ENCODE data around the gene STX7.

STX7 gene

DNA sequence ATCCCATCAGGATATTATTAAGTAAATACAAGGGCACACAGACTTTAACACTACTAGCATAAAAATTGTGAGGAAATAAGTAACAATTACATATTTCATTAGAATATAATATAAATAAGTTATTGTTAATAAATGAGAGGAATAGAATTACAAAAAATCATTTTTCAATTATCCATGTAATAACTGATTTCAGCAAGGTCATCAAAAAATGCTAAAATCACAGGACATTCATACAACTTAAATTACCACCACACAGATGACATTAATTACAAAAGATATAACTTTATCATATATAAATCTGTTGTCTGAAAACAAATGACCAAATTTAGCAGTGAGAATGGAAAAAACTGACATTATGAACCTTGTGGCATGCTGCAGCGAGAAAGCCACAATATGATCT is 37.0 kb downstream of the STX7 start:
- DNase-seq, result no peak

DNA sequence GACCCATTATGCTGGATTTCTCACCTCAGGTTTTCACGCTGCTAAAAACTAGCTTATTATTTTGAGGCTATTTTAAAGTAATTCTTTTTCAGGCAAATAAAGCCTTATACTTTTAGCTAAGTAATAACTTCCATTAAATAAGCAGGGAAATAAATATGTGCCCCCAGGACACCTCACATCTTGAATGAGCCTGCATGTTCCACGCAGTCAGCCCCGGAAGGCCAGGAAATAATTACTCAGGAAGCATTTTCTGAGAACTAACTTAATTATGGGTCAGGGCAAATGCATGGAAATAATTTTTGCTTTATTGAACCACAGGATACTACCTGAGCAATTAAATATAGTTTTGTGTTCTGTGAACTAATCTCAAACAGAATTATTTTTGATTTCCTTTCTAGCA is 41.1 kb downstream of the STX7 start:
- DNase-seq, result no peak

DNA sequence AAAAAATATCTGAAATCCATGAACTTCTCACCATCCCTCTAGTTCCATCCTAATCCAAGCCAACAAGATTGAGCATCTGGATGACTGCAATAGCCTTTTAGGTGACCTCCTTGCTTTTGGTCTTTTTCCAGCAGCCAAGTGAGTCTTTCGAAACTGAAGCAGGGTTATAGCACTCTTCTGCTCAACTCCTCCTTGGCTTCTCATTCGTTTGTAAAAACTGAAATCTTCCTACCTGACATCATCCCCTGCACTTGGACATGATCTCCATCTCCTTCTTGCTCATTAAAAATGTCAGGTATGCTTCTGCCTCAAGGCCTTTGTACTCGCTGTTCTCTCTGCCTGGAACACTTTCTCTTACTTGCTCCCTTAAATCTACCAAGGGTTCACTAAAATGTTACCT is 46.0 kb downstream of the STX7 start:
- DNase-seq, result no peak

DNA sequence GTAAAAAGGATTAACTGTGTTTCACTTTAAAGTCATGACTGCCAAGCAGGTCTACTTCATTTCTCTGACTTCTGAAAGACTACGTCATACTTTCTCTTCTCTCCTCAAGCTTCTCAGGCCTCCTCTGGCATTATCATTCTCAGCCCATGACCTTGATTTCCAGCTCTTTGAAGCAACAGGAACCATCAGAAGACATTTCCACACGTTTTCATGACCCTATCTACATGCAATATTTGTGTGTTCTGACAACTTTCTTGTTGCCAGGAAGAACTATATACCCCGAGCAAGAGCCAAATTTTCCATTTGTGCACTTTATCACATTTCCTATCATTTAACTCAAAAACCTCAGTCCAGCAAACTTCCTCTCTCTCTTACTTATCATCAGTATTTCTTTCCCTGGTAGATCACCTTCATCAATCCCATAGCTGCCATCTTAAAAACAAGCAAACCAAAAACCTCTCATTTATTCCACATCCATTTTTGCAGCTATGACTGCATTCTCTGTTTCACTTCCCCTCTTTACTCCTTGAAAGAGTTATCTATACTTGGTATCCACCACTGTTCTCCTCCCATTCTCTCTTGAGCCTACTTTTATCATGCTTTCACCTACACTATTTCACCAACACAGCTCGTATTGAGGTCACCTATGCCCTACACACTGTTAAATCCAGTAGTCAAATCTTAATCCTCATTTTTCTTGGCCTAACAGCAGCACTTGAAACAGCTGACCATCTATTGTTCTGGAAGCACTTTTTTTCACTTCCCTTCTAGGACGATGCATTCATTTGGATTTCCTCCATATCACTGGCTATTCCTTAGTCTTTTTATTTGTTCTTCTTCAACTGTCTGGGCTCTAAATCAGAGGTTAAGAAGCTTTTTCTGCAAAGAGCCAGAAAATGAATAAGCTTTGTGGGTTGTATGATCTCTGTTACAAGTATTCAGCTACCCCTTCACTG is 47.1 kb downstream of the STX7 start:
- DNase-seq, result no peak

DNA sequence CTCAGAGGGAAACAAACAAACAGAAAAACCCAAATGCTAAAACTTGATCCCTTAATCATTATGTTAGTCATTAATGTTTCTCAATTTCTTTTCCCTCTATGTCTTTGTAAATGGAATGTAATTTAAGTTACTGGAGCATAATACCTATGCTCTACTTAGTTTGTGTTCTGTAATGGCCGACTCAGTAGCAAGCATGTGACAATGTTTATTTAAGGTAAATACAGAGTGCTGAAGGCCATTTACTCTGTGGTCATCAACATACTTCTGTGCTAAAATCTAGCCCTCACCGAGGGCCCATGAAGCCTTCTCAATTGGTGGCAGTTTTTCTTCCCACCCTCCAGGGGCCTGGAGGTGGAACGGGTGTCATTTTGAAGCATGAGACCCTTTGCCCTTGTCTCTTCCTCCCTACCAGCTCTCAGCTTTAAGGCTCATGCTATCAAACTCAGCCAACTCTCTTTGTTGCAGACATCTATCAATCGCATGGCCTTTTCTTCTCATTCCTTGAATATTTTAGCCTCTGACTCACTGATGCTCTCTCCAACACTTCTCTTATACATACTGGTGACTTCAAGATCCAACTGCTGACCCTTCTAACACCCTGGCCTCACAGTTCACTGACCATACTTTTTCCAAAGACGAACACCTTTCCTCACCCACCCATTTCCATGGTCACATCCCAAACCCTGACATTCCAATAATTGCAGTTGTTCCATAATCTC is 48.2 kb downstream of the STX7 start:
- no peak for DNase-seq

DNA sequence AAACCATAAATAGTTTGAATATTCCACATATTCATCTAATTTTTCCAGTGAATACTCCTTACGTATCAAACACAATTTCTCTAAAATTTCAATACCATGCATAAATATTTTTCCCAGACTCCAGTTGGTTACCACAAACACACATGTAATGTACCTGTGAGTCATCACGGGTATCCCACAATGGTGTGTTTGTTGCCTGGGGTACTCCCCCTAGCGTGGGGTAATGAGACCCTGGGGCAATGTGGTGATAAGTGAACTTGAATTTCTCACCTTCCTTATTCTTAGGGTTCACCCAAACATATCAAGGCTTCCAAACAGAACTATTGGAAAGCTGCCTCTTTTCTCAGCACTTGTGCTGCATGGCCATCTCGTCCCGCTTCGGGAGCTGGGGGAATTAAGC is 51.0 kb downstream of the STX7 start:
- no peak for DNase-seq

DNA sequence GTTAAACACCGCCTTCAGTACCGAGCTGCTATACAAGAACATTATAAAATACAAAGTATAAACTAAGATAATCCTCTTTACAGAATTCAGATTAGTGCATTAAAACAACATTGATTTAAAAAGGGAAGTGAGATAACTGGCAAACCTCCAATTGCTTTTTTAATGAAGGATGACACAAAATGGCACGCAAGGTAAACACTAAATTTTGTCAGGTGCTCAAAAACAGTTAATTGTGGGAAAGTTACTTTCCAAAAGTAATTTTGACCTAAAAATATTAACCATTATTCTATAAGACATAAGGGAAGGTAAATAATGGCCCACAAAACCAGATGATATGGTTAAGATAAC is 53.3 kb downstream of the STX7 start:
- DNase-seq, result no peak

DNA sequence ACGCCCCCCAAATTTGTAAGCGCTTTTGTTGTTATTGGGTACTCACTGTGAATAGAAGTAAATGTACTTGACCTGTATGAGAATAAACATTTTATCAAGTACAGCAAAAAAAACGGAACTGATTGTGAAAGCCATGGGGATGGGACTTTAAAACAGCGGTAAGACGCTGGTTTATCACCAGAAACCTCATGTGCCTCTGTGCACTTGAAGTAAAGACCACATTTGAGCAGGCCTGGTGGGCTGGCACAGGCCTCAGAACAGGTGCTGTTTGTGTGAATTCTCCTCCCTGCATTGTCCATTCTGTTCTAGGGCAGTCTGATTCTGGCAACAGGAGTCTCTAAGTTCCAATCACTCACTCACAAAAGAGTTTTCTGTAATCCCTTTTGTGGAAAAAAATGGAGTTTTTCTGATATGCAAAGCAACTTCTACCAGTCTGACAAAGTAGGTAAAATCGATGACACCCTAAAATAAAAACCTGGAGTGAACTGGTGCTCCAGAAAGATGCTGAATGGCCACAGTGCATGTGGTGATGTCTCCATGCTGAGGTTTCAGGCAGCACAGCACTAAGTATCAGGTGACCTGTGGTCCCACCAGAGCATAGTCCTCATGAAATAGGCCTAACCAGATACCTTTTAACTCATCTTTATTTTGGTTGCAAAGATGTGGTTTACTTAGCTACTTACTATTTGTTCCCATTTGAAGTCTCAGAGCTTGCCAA is 53.9 kb downstream of the STX7 start:
- no peak for DNase-seq

DNA sequence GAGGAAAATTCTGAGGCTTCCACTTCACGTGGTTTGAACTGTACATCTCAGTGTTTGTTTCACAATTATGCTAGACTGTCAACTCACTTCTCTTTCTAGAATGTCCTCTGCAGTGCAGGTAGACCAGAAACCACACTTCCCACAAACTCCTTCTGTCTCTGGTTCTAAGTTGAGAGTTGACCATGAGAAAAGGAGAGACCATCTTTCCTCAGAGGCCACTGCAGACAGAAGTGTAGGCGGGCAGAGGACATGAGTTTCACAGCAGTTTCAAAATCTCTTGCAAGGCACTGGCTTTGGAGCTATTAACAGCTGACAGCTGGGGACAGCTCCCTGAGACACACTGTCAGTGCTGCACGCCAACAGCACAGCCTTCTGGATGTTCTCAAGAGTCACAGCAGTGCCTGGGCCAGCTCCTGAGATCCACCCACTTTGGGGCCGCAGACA is 56.2 kb downstream of the STX7 start:
- DNase-seq, result no peak

DNA sequence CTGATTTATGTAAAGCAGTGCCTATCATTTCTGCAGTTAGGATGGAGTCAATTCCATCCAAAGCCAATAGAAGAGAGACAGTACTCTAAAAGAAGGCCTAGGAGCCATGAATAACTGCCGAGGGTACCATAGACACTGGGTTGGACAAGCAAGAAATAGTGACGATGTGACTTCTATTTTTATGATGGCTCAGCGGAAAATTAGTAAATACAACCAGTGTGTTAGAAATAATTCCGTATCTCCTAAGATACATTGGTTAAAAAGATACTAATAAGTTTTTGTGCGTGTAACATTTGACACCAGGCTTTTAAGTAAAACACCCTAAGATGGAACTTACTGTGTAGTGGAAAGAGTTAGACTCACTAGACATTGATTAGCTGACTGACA is 66.1 kb downstream of the STX7 start:
- no peak for DNase-seq

DNA sequence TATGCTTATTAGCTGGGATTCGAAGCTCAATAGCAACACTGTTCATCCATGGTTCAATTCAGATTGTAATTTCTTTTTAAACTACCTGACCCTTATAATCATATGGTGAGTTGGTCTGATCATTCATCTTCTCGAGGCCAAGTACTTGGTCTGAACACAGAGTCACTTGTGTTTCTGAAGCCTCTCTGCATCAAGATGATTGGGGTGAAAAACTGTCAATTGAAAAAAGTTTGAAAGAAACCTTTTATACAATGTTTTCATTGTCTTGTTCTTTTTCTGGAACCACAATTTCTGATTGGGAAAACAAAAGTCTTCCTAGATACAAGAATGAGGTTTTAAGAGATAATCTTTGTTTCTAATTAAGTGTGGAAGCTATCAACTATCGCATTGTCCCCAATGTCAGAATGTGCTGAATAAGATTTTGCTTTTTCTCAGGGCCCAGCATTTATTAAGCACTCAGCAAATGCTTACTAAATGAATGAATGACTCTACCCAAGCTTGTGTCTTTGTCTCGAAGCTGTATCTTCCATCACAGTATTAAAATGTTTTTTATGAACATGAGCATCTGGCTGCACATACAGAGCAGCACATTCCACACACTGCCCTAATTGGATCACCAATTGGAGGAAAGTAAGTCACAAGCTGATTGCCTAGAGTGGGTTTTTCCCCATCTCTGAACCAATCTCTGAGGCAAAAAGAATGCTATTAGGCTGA is 66.6 kb downstream of the STX7 start:
- no peak for DNase-seq

DNA sequence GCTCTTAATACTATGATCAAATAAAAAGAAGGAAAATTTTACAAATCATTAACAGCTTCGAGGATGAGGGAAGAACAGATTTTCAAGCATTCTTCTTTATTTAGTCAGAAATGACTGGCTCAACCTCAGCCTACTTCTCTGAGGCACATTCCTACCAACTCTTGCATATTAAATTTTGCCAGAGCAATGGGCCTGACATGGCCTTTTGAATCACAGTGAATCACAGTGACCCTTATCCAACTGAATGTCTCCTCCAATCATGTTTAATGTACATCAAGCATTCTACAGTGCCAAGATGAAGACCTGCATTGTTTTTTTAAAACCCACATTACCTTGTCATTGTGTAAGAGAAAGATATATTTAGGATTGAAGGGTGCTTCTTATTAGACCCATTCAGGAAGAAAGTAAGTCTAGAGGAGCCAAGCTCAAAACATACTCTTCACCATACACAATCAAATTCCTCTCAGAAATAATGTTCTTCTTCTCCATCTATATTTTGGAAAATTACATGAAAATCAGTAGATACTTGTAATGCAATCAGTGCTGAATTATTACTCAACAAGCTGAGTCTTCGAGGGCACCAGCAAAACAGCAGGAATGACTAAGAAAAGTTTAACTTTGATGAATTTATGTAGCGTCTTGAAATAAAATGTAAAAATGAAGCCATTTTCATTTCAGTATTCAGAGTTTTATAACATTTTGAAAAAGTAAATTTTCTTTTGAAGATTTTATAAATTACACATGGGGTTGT is 67.5 kb downstream of the STX7 start:
- no peak for DNase-seq

DNA sequence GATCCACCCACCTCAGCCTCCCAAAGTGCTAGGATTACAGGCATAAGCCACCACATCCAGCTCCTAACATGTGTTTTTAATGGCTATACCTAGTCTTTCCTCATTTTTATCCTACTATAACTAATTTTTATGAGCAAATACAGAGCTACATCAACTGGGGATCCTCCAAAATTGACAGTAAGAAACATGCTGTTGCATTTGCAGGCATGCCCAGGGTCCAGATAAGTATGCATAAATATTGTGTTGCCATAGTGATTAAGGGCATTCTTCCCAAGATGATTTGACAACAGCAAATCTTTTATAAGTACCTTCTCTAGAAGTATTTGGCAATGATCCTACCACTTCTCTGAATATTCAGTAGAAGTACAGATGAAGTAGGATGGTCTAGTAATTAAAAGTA is 69.7 kb downstream of the STX7 start:
- no peak for DNase-seq

DNA sequence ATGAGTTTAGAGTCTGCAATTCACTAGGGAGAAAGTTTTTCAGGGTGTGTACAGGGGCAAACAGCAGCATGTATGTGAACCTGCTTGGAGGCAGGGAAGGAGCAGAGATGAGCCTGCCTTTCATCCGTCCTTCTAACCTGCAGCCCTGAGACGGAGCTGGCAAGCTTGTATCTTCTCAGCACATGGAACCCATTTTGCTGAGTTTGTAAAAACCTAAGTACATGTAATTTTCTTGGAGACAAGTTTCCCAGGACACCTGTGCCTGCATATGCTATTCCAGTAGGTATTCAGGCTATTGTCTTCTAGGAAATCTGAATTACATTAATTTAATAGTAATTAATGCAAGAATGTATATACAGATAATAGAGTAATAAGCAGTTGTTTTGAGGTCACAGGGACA is 82.8 kb downstream of the STX7 start:
- no peak for DNase-seq

DNA sequence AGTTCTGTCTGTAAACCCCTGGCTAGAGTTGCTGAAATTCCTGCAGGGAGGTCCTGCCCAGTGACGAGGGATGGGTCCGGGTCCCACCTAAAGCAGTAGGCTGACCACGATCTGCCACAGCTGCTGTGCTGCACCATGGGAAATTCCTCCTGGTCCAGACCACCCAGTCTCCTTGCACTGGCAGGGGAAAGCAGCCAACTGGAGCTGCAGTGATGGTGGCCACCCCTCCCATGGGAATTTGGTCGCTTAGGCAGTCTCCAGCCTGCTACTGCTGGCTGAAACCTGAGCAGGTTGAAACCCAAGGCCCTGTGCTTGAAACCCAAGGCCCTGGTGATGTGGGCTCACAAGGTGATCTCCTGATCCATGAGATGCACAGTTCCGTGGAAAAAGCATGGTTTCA is 87.7 kb downstream of the STX7 start:
- no peak for DNase-seq

DNA sequence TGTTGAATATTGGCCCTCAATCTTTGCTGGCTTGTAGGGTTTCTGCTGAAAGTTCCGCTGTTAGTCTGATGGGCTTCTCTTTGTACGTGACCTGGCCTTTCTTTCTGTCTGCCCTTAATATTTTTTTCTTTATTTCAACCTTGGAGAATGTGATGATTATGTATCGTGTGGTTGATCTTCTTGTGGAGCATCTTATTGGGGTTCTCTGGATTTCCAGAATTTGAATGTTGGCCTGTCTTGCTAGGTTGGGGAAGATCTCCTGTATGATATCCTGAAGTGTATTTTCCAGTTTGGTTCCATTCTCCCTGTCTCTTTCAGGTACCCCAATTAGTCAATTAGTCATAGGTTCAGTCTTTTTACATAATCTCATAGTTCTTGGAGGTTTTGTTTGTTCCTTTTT is 89.1 kb downstream of the STX7 start:
- DNase-seq, result no peak

DNA sequence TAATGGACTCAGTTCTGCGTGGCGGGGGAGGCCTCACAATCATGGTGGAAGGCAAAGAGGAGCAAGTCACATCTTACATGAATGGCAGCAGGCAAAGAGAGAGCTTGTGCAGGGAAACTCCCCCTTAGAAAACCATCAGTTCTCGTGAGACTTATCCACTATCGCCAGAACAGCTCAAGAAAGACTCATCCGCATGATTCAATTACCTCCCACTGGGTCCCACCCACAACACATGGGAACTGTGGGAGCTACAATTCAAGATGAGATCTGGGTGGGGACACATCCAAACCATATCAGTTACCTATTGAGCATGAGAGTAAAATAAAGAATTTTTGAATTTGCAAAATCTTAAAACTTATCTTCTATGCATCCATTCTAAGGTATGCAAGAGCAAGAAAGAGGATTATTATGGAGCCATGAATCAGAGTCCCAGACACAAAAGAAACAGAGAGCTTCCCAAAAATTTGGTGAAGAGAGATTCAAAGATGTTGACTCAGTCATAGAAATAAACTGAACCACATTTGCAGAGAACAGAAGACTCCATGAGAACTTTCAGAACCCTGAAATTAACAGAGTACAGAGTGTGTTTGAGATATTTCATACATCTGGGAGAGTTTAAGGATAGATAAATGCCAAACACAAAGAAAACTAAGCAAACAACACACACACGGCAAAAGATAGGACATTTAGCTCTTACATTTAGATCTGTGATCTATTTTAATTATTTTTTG is 94.5 kb downstream of the STX7 start:
- DNase-seq, result no peak

DNA sequence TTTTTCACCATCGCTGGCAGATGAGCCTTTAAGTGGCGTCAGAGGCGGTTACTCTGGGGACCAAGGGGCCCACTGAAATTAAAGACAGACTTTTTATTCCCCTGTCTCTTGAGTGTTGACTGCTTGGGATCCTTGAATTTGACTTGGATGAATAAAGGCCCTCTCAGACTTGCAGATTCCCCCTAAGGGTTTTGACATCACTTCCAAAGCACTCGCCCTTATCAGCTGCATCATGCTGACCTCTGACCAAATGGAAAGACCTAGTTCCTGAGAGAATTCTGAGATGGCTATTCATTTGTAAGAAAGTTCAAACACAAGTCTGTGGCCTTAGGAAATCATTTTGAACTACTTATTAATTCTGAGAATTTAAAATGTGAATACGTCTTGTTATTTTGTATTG is 98.2 kb downstream of the STX7 start:
- no peak for DNase-seq

DNA sequence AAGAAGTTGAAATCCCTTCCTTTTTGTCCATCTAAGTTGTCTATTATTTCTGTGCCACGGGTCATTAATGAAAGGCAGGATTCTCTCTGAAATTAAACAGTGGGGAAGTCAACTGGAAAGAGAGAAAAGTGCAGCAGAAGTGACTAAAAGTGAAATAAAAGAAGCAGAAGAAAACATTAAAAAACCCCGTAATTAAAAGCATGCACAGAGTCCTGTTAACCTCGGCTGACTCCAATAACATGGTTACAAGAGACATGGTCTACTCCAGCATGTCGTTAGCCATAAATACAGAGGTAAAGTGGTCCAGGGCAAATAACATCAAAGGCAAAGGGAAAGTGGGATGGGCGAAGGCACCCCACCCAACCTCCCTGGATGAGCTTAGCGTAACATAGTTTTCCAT is 98.6 kb downstream of the STX7 start:
- no peak for DNase-seq

DNA sequence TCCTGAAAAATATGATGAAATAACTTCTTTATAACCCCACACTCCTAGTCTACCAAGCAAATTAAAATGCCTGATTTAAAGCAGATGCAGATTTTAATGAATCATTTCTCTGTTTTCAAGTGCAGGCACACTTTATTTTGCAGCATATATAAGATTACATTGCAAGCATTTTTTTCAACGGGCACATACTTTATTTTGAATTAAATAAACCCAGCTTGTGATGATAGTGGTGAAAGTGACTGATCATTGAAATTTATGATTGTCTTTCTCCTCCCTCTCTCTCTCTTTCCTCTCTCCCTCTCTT is 99.5 kb downstream of the STX7 start:
- no peak for DNase-seq

DNA sequence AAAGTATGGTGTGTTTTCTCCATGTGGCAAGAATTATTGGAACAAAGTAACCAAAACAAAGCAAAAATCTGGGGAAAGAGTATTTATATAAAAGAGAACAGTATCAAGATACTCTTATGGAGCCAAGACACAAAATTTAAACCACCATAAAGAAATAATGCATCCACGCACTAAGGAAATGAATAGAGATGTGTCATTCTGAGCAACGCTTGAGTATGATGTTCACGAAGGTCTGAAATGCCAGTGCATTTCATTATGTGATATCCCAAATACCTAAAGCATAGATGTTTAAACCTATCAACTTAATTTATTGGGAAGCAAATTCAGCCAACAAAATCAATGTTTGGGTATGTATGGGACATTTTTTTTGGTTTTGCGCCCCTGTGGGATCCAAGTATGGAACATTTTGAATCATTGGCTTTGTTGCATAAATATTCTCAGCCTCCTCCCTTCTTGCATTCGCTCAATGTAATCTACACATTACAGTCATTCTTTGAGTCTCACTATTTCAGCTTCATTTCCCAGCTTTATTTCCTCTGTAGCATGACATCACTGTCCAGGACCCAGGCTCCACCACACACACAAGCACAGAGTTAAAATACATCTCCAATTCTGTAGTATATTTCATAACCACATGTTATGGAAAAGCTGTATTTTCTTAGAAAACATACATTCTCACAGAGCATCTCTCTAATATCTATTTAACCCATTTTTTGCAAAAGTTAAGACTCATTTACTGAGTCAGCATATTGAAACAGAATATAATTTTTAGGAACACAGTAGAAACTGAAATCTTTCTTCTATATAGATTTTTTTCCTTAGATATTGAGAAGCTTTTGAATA is 100.0 kb downstream of the STX7 start:
- no peak for DNase-seq
